ENCODE data around the gene ARRB1.

The ARRB1 gene

DNA sequence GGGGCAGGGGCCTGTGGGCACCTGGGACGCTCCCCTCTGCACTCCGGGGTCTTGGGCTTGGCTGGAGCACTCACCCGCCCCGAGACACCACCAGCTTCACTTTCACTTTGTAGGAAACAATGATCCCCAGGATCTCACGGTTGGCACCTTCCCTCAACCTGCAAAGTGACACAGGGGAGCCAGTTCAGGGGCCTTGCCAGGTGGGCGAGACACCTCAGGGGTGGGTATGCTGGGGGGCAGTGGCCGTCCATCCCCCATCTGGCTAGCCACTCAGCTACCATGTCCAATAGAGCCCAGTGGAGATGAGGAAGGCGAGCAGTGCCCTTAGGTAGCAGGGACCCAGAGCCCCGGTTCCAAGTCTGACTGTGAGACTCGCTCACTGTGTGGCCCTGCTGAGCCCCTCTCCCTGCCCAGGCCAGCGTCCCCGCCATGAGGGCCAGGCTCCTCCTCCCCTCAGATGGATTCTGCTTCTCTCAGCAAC, 78.6 kb downstream of the ARRB1 start:
- TF ChIP-seq CTCF (IDR thresholded peaks at IDR 0.05; ENCODE audit: low read depth, low read length): no peak
- no peak for DNase-seq
- no peak overlapping the region for H3K4me3 ChIP-seq (ENCODE audit: low read depth, low read length)
- H3K9me3 ChIP-seq (ENCODE audit: severe bottlenecking): no peaks in the 10 kb centered on the region
- no peaks in the 10 kb centered on the region for H3K27me3 ChIP-seq (ENCODE audit: insufficient read depth, low read depth, severe bottlenecking)
- peaks cover 19% of the 10 kb centered on the region for H3K36me3 ChIP-seq
- H3K27ac ChIP-seq: no peak overlapping the region

DNA sequence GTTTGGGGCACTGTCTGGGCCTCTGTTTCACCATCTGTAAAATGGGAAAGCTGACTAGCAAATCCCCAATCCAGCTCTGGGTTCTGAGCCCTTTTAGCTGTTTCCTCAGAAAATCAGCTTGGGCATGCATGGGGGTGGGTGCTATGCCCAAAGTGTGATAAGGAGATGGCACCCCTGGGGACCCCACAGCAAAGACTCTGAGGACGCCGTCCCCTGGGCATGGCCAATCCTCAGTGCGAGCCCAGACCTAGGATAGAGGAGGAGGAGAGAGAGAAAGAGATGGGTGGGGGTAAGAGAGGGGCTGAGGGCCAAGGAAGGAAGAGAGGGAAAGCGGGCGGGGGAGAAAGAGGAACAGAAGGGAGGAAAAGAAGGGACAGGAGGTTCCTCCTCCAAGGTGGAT, 79.1 kb downstream of the ARRB1 start:
- DNase-seq: no peak
- Histone ChIP-seq H3K9me3 (ENCODE audit: severe bottlenecking) (no peaks in the 10 kb centered on the region), H3K4me3 (ENCODE audit: low read depth, low read length) (no peak overlapping the region), H3K27me3 (ENCODE audit: insufficient read depth, low read depth, severe bottlenecking) (no peaks in the 10 kb centered on the region), H3K36me3 (peaks cover 14% of the 10 kb centered on the region), H3K27ac (no peak overlapping the region)
- TF ChIP-seq CTCF (IDR thresholded peaks at IDR 0.05; ENCODE audit: low read depth, low read length): no peak

DNA sequence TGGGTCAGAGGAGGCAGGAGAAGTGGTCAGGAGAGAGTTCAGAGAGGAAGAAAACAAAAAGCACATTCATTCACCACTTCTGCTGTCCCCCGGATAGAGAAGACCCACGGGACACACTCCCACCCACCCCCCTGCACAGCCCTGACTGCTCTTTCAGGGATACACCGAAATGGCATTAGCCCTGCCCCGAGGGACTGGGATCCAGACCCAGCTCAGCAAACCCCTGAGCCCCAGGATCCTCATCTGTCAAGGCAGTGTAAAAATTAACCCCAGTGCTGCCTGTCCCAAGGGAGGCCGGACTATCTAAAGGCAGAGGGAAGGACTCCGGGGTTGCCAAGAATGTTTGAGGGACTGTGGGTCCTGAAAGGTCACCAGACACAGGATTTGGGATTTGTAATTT, 79.7 kb downstream of the ARRB1 start:
- Histone ChIP-seq H3K27ac (no peak overlapping the region), H3K36me3 (peaks cover 12% of the 10 kb centered on the region)

DNA sequence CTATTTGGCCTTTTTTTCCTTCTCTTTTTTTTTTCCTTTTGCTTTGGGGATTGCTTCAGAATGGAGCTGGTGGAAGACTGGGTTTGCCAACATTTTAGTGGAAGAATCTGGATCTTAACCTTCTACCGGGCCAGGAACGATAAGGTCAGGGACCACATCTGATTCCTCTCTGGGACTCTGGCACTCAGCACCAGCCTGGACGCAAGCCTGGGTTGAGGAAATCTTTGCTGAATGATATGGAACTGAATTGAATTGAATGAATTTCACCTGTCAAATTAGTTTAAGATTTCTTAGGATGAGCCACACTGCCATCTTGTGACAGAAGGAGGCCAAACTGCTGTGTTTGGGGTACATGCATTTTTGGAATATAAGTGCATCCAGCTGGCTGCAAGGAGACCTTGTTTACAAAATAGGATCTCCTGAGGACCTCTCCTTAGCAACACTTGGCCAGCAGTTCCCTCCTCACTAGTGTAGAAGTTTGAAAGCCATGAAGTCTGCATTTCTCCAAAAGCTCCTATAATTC, 80.5 kb downstream of the ARRB1 start:
- peaks cover 12% of the 10 kb centered on the region for H3K36me3 ChIP-seq
- peak; percentile 32; the same call in 1 of the 2 replicates for TF ChIP-seq CTCF (IDR thresholded peaks at IDR 0.05; ENCODE audit: low read depth, low read length)
- DNase-seq: no peak
- no peaks in the 10 kb centered on the region for H3K27me3 ChIP-seq (ENCODE audit: insufficient read depth, low read depth, severe bottlenecking)
- H3K9me3 ChIP-seq (ENCODE audit: severe bottlenecking): no peaks in the 10 kb centered on the region
- no peak overlapping the region for H3K27ac ChIP-seq
- no peak overlapping the region for H3K4me3 ChIP-seq (ENCODE audit: low read depth, low read length)

More for the DNA sequence above, 79.7 kb downstream of the ARRB1 start:
- no peak overlapping the region for H3K4me3 ChIP-seq (ENCODE audit: low read depth, low read length)
- H3K27me3 ChIP-seq (ENCODE audit: insufficient read depth, low read depth, severe bottlenecking): no peaks in the 10 kb centered on the region
- TF ChIP-seq CTCF (IDR thresholded peaks at IDR 0.05; ENCODE audit: low read depth, low read length): no peak
- no peaks in the 10 kb centered on the region for H3K9me3 ChIP-seq (ENCODE audit: severe bottlenecking)
- DNase-seq: no peak

DNA sequence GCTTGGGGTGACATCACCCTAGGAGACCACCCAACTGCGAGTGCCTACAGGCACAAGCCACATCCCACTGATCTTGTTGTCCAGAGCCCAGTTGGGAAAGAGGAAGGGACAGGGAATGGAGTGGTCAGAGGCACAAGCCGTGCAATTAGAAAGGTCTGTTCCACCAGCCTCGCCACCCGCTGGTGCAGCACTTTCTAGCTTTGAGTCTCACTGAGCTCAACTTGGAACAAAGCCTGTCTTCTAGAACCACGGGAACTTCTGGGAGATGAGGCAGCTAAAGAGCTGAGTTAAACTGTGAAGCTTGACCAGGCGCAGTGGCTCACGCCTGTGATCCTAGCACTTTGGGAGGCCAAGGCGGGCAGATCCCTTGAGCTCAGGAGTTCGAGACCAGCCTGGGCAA, 81.6 kb downstream of the ARRB1 start:
- H3K27me3 ChIP-seq (ENCODE audit: insufficient read depth, low read depth, severe bottlenecking): no peaks in the 10 kb centered on the region
- H3K36me3 ChIP-seq: peaks cover 12% of the 10 kb centered on the region

More for the DNA sequence above, 81.6 kb downstream of the ARRB1 start:
- no peak for TF ChIP-seq CTCF (IDR thresholded peaks at IDR 0.05; ENCODE audit: low read depth, low read length)
- Histone ChIP-seq H3K4me3 (ENCODE audit: low read depth, low read length) (no peak overlapping the region), H3K9me3 (ENCODE audit: severe bottlenecking) (no peaks in the 10 kb centered on the region), H3K27ac (no peak overlapping the region)
- no peak for DNase-seq

Data from WERI-Rb-1 (cell line).